HepG2 (cell line): ENCODE data around the gene KCNIP3. TPM values are rescaled to one million over a fixed set of nuclear protein-coding genes. Genes with fewer than 3 reads are reported as not detected.
A peak's percentile ranks its signal among the peaks of the same experiment; 100 is the strongest.

Experiments
- HNRNPUL1 ChIP-seq: fragments of 200-400 bp; formaldehyde crosslinking; IDR thresholded peaks from 2 replicates; pipeline ENCODE4 v1.6.1; 2017; ENCODE audit warnings: low read depth, mild to moderate bottlenecking, low read length, moderate library complexity
- NR2F2 ChIP-seq: IDR thresholded peaks from 2 replicates; pipeline ENCODE4 v1.6.1; 2012; ENCODE audit warnings: low read depth, inconsistent platforms, borderline replicate concordance
- SMAD1 ChIP-seq: sonication (generic); formaldehyde crosslinking; IDR thresholded peaks from 2 replicates; pipeline ENCODE4 v1.4.0; 2020; ENCODE audit warnings: missing genetic modification reagents, low read depth, mild to moderate bottlenecking, borderline replicate concordance
- SMC3 ChIP-seq: IDR thresholded peaks from 2 replicates; pipeline ENCODE4 v1.6.1; 2011; ENCODE audit warnings: low read length, improper control_type of control experiment
- TAF1 ChIP-seq: sonication (generic); formaldehyde crosslinking; IDR thresholded peaks from 2 replicates; pipeline ENCODE4 v1.4.0; 2020; ENCODE audit warnings: missing genetic modification reagents
- ZMYM3 ChIP-seq: sonication (generic); formaldehyde crosslinking; IDR thresholded peaks from 2 replicates; pipeline ENCODE4 v1.5.1; 2020; ENCODE audit warnings: mild to moderate bottlenecking, missing genetic modification reagents
- ZNF225 ChIP-seq: sonication (generic); formaldehyde crosslinking; IDR thresholded peaks from 2 replicates; pipeline ENCODE4 v1.4.0; 2020; ENCODE audit warnings: mild to moderate bottlenecking, missing genetic modification reagents
- ZNF878 ChIP-seq: sonication (generic); formaldehyde crosslinking; IDR thresholded peaks from 2 replicates; pipeline ENCODE4 v1.8.1; 2023; ENCODE audit warnings: mild to moderate bottlenecking, missing genetic modification reagents, moderate library complexity
- ZSCAN25 ChIP-seq: sonication (generic); formaldehyde crosslinking; IDR thresholded peaks from 2 replicates; pipeline ENCODE4 v1.8.0; 2022; ENCODE audit warnings: mild to moderate bottlenecking, missing genetic modification reagents
- polyA plus RNA-seq, 8 experiments: library from polyadenylated mRNA; depleted of rRNA in 3 of 8; stranded (reverse) in 7 of 8; unstranded in 1 of 8; fragments of >200 nt; fragmentation: Illumina TruSeq in 4 of 8; extraction: Trizol in 4 of 8; gene quantifications; 2 replicates each; pipeline versions ENCODE4 v1.2.1 to v1.2.3, GENCODE V29; 2011 to 2016; ENCODE audit warnings: low read depth in 4 of 8, missing spikeins in 1 of 8, mixed read lengths in 1 of 8; ENCODE audit not compliant: insufficient read depth in 1 of 8
- total RNA-seq, 5 experiments: library from RNA; depleted of rRNA; stranded (reverse); fragments of >200 nt; fragmentation: Illumina TruSeq; extraction: Trizol; gene quantifications; 2 replicates each; pipeline ENCODE4 v1.2.3, GENCODE V29; 2016; ENCODE audit warnings: low read depth in 1 of 5
- TF ChIP-seq, protein P1 (sequence below), 2 experiments: sonication (generic) in 1 of 2; formaldehyde crosslinking in 1 of 2; IDR thresholded peaks; 2 replicates each; pipeline versions ENCODE4 v1.4.0 to v1.6.1; 2018 to 2020; ENCODE audit warnings: missing genetic modification reagents in 2 of 2, borderline replicate concordance in 1 of 2, low read depth in 1 of 2, mild to moderate bottlenecking in 1 of 2, missing biosample characterization in 1 of 2
- TF ChIP-seq, protein P2 (sequence below): sonication (generic); formaldehyde crosslinking; conservative IDR thresholded peaks from 2 replicates; pipeline ENCODE4 v1.4.0; 2020; ENCODE audit warnings: mild to moderate bottlenecking, missing genetic modification reagents, moderate library complexity
- TF ChIP-seq, protein P3 (sequence below): fragments of 450-650 bp; IDR thresholded peaks from 2 replicates; pipeline ENCODE4 v1.6.1; 2016
- TF ChIP-seq, protein P4 (sequence below): IDR thresholded peaks from 2 replicates; pipeline ENCODE4 v1.6.1; 2016; ENCODE audit warnings: mild to moderate bottlenecking
- TF ChIP-seq, protein P5 (sequence below), 2 experiments: fragments of 450-650 bp in 1 of 2; sonication (generic) in 1 of 2; formaldehyde crosslinking; IDR thresholded peaks; 2 replicates each; pipeline versions ENCODE4 v1.5.0 to v1.8.0; 2020 to 2022; ENCODE audit warnings: mild to moderate bottlenecking in 1 of 2, missing genetic modification reagents in 1 of 2
- TF ChIP-seq, protein P6 (sequence below): sonication (generic); formaldehyde crosslinking; IDR thresholded peaks from 2 replicates; pipeline ENCODE4 v1.4.0; 2020; ENCODE audit warnings: missing genetic modification reagents, borderline replicate concordance
- TF ChIP-seq, protein P7 (sequence below): fragments of 450-650 bp; IDR thresholded peaks from 2 replicates; pipeline ENCODE4 v1.6.1; 2017

Gene KCNIP3
- total and polyA plus RNA-seq, 2 of the 13 experiments (the other 11 are each of a cell fraction or from before 2014, with no cell fraction given) = not detected

DNA sequence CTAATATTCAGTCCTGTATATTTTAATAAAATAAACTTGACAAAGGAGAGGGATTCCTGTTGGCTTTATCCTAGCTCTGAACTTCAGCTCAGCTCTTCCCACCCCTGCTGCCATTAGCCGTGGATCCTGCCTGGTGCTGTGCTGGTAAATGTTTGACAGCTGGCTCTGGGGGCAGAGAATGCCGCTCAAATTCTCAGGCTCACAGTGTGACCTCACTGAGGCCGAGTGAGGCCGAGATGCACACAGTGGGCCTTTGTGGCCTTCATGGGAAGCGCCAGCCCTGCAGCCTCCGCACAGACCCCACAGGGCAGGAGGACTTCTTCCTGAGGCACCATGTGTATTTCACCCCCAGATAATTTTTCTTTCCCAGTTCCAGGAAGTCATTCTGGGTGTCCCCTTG lies 88.9 kb downstream of the KCNIP3 start (continued):
- TF ChIP-seq, protein P1, sequence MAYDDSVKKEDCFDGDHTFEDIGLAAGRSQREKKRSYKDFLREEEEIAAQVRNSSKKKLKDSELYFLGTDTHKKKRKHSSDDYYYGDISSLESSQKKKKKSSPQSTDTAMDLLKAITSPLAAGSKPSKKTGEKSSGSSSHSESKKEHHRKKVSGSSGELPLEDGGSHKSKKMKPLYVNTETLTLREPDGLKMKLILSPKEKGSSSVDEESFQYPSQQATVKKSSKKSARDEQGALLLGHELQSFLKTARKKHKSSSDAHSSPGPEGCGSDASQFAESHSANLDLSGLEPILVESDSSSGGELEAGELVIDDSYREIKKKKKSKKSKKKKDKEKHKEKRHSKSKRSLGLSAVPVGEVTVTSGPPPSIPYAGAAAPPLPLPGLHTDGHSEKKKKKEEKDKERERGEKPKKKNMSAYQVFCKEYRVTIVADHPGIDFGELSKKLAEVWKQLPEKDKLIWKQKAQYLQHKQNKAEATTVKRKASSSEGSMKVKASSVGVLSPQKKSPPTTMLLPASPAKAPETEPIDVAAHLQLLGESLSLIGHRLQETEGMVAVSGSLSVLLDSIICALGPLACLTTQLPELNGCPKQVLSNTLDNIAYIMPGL (CRISPR knock-in tag; IDR thresholded peaks at IDR 0.05; ENCODE audit: borderline replicate concordance in 1 of 2, low read depth in 1 of 2) = no peak
- TF ChIP-seq, protein P2, sequence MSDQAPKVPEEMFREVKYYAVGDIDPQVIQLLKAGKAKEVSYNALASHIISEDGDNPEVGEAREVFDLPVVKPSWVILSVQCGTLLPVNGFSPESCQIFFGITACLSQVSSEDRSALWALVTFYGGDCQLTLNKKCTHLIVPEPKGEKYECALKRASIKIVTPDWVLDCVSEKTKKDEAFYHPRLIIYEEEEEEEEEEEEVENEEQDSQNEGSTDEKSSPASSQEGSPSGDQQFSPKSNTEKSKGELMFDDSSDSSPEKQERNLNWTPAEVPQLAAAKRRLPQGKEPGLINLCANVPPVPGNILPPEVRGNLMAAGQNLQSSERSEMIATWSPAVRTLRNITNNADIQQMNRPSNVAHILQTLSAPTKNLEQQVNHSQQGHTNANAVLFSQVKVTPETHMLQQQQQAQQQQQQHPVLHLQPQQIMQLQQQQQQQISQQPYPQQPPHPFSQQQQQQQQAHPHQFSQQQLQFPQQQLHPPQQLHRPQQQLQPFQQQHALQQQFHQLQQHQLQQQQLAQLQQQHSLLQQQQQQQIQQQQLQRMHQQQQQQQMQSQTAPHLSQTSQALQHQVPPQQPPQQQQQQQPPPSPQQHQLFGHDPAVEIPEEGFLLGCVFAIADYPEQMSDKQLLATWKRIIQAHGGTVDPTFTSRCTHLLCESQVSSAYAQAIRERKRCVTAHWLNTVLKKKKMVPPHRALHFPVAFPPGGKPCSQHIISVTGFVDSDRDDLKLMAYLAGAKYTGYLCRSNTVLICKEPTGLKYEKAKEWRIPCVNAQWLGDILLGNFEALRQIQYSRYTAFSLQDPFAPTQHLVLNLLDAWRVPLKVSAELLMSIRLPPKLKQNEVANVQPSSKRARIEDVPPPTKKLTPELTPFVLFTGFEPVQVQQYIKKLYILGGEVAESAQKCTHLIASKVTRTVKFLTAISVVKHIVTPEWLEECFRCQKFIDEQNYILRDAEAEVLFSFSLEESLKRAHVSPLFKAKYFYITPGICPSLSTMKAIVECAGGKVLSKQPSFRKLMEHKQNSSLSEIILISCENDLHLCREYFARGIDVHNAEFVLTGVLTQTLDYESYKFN (CRISPR knock-in tag) = no peak
- 0 out of 2 replicates have a peak, but pooled peaks have one; percentile 7 for TF ChIP-seq NR2F2
- TF ChIP-seq, protein P3, sequence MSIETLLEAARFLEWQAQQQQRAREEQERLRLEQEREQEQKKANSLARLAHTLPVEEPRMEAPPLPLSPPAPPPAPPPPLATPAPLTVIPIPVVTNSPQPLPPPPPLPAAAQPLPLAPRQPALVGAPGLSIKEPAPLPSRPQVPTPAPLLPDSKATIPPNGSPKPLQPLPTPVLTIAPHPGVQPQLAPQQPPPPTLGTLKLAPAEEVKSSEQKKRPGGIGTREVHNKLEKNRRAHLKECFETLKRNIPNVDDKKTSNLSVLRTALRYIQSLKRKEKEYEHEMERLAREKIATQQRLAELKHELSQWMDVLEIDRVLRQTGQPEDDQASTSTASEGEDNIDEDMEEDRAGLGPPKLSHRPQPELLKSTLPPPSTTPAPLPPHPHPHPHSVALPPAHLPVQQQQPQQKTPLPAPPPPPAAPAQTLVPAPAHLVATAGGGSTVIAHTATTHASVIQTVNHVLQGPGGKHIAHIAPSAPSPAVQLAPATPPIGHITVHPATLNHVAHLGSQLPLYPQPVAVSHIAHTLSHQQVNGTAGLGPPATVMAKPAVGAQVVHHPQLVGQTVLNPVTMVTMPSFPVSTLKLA = no peak
- no peak for TF ChIP-seq TAF1 (CRISPR knock-in tag)
- TF ChIP-seq, protein P4, sequence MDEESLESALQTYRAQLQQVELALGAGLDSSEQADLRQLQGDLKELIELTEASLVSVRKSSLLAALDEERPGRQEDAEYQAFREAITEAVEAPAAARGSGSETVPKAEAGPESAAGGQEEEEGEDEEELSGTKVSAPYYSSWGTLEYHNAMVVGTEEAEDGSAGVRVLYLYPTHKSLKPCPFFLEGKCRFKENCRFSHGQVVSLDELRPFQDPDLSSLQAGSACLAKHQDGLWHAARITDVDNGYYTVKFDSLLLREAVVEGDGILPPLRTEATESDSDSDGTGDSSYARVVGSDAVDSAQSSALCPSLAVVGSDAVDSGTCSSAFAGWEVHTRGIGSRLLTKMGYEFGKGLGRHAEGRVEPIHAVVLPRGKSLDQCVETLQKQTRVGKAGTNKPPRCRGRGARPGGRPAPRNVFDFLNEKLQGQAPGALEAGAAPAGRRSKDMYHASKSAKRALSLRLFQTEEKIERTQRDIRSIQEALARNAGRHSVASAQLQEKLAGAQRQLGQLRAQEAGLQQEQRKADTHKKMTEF = no peak
- no peak for TF ChIP-seq ZNF225 (CRISPR knock-in tag)
- peak; percentile 51; the same call in 1 of the 2 replicates for TF ChIP-seq ZSCAN25
- TF ChIP-seq, protein P5, sequence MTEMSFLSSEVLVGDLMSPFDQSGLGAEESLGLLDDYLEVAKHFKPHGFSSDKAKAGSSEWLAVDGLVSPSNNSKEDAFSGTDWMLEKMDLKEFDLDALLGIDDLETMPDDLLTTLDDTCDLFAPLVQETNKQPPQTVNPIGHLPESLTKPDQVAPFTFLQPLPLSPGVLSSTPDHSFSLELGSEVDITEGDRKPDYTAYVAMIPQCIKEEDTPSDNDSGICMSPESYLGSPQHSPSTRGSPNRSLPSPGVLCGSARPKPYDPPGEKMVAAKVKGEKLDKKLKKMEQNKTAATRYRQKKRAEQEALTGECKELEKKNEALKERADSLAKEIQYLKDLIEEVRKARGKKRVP (CRISPR knock-in tag; IDR thresholded peaks at IDR 0.05) = no peak
- TF ChIP-seq ZNF878 (CRISPR knock-in tag) = no peak
- no peak for TF ChIP-seq SMAD1 (CRISPR knock-in tag)
- TF ChIP-seq SMC3 = no peak
- TF ChIP-seq ZMYM3 (CRISPR knock-in tag) = no peak
- TF ChIP-seq, protein P6, sequence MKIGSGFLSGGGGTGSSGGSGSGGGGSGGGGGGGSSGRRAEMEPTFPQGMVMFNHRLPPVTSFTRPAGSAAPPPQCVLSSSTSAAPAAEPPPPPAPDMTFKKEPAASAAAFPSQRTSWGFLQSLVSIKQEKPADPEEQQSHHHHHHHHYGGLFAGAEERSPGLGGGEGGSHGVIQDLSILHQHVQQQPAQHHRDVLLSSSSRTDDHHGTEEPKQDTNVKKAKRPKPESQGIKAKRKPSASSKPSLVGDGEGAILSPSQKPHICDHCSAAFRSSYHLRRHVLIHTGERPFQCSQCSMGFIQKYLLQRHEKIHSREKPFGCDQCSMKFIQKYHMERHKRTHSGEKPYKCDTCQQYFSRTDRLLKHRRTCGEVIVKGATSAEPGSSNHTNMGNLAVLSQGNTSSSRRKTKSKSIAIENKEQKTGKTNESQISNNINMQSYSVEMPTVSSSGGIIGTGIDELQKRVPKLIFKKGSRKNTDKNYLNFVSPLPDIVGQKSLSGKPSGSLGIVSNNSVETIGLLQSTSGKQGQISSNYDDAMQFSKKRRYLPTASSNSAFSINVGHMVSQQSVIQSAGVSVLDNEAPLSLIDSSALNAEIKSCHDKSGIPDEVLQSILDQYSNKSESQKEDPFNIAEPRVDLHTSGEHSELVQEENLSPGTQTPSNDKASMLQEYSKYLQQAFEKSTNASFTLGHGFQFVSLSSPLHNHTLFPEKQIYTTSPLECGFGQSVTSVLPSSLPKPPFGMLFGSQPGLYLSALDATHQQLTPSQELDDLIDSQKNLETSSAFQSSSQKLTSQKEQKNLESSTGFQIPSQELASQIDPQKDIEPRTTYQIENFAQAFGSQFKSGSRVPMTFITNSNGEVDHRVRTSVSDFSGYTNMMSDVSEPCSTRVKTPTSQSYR (CRISPR knock-in tag) = no peak
- TF ChIP-seq, protein P7, sequence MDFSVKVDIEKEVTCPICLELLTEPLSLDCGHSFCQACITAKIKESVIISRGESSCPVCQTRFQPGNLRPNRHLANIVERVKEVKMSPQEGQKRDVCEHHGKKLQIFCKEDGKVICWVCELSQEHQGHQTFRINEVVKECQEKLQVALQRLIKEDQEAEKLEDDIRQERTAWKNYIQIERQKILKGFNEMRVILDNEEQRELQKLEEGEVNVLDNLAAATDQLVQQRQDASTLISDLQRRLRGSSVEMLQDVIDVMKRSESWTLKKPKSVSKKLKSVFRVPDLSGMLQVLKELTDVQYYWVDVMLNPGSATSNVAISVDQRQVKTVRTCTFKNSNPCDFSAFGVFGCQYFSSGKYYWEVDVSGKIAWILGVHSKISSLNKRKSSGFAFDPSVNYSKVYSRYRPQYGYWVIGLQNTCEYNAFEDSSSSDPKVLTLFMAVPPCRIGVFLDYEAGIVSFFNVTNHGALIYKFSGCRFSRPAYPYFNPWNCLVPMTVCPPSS = no peak
- no peak for TF ChIP-seq HNRNPUL1
